ENCODE data around the gene AFAP1.

AFAP1 gene

GRCh38 chr4:7879127-7879526, 60.5 kb downstream of the AFAP1 start:
- TF ChIP-seq POLR2AphosphoS5 (IDR thresholded peaks at IDR 0.05; ENCODE audit: low read depth, low read length) = no peak
- no peak for TF ChIP-seq FOXP2 (optimal IDR thresholded peaks at IDR 0.05; ENCODE audit: borderline replicate concordance, extremely low read depth, extremely low read length, insufficient read depth)
- TF ChIP-seq TAF1 (IDR thresholded peaks at IDR 0.05; ENCODE audit: borderline replicate concordance, insufficient read depth, low read length) = no peak
- TF ChIP-seq REST (IDR thresholded peaks at IDR 0.05; ENCODE audit: insufficient read depth in 1 of 2, low read depth in 2 of 2, low read length in 2 of 2) = no peak
- TF ChIP-seq SIN3A (IDR thresholded peaks at IDR 0.05; ENCODE audit: borderline replicate concordance, insufficient read depth, low read length) = no peak

DNA sequence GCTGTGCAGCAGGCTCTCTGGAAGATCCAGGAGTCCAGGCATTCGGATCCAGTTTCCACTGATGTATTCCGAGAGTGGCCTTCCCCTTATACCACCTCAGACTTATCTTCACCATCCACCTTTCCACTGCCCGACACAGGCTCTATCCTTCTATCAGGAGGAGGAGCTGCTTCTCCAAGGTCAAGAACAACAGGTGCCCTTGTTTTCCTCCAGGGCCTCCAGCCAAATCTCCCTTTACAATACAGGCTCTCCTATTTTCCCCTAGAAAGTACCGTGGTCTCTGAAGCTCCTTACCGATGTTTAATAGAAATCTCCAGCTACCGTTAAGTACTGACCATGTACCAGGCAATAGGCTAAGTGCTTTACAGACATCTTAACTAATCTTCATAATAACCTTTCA, 61.3 kb downstream of the AFAP1 start:
- TF ChIP-seq TAF1 (IDR thresholded peaks at IDR 0.05; ENCODE audit: borderline replicate concordance, insufficient read depth, low read length) = no peak
- no peak for TF ChIP-seq FOXP2 (optimal IDR thresholded peaks at IDR 0.05; ENCODE audit: borderline replicate concordance, extremely low read depth, extremely low read length, insufficient read depth)
- no peak for TF ChIP-seq REST (IDR thresholded peaks at IDR 0.05; ENCODE audit: insufficient read depth in 1 of 2, low read depth in 2 of 2, low read length in 2 of 2)
- no peak for TF ChIP-seq SIN3A (IDR thresholded peaks at IDR 0.05; ENCODE audit: borderline replicate concordance, insufficient read depth, low read length)
- no peak for TF ChIP-seq POLR2AphosphoS5 (IDR thresholded peaks at IDR 0.05; ENCODE audit: low read depth, low read length)

DNA sequence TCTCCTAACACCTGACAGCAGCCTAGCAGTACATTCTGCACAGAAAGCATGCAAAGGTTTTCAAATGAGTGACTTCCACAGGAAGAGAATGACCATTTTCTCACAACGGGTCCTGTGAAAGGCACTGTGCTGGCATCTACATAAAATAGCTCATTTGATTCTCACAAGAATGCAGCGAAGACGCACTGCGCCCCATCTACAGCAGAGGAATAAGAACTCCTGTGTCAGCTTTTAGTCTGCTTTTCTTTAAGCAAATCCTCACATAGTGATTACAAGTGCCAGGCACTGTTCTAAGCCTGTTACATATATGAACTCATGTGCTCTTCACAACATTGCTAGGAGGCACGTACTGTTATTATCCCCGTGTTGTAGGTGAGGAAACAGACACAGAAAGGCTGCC, 62.5 kb downstream of the AFAP1 start:
- TF ChIP-seq REST (IDR thresholded peaks at IDR 0.05; ENCODE audit: insufficient read depth in 1 of 2, low read depth in 2 of 2, low read length in 2 of 2) (no peak), SIN3A (IDR thresholded peaks at IDR 0.05; ENCODE audit: borderline replicate concordance, insufficient read depth, low read length) (no peak), TAF1 (IDR thresholded peaks at IDR 0.05; ENCODE audit: borderline replicate concordance, insufficient read depth, low read length) (no peak), FOXP2 (optimal IDR thresholded peaks at IDR 0.05; ENCODE audit: borderline replicate concordance, extremely low read depth, extremely low read length, insufficient read depth) (no peak), POLR2AphosphoS5 (IDR thresholded peaks at IDR 0.05; ENCODE audit: low read depth, low read length) (no peak)

DNA sequence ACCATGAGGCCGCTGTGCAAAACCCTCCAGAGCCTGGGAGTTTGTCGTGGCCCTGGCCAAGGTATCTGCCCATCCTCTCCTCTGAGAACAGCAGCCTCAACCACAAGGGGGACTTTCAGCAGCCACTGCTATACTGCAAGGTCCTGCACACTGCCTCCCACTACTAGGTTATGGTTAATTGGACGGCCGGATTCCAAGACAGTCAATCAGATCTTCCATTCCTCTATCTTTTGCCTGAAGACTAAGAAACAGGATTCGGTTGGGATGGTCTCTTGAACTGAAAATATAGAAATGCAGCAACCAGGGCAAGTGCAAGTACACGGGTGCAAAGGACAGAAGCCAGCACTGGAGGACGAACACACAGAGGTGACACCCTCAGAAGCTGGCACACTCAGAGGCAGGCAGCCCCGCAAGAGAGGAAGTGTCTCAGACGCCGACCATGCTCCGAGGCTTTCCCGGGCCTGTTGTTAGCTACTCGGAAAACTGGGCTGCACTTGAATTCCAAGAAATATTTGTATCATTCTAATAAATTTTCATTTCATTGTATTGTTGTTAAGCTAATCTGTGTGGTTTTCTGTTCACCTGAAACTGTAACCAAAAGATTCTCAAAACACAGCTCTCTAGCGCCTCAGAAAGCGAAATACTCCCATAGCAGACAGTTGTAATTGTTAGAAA, 63.3 kb downstream of the AFAP1 start:
- TF ChIP-seq SIN3A (IDR thresholded peaks at IDR 0.05; ENCODE audit: borderline replicate concordance, insufficient read depth, low read length) = 0 out of 2 replicates have a peak, but pooled peaks have one; percentile 8
- TF ChIP-seq FOXP2 (optimal IDR thresholded peaks at IDR 0.05; ENCODE audit: borderline replicate concordance, extremely low read depth, extremely low read length, insufficient read depth) = no peak
- peak; percentile 67 to 88 for TF ChIP-seq REST (IDR thresholded peaks at IDR 0.05; ENCODE audit: insufficient read depth in 1 of 2, low read depth in 2 of 2, low read length in 2 of 2)

- no peak for TF ChIP-seq POLR2AphosphoS5 (IDR thresholded peaks at IDR 0.05; ENCODE audit: low read depth, low read length)
- no peak for TF ChIP-seq TAF1 (IDR thresholded peaks at IDR 0.05; ENCODE audit: borderline replicate concordance, insufficient read depth, low read length)
- no peak for TF ChIP-seq REST (IDR thresholded peaks at IDR 0.05; ENCODE audit: insufficient read depth in 1 of 2, low read depth in 2 of 2, low read length in 2 of 2)
- no peak for TF ChIP-seq SIN3A (IDR thresholded peaks at IDR 0.05; ENCODE audit: borderline replicate concordance, insufficient read depth, low read length)
- TF ChIP-seq FOXP2 (optimal IDR thresholded peaks at IDR 0.05; ENCODE audit: borderline replicate concordance, extremely low read depth, extremely low read length, insufficient read depth) = no peak
These were observed 64.8 kb downstream of the AFAP1 start for GRCh38 chr4:7874838-7875237.

Measured in PFSK-1 (cell line).